Vagina (tissue), 2 donors: ENCODE data around the gene FSTL4. TPM values are rescaled to one million over a fixed set of nuclear protein-coding genes. Genes with fewer than 3 reads are reported as not detected.
"Not testable (repeated sequence)": the region's sequence is repeated elsewhere in the genome, so short reads cannot be mapped to it uniquely, and the experiment has no call there.

Source experiments
- DNase-seq, 2 donors: peaks; one replicate each; pipeline ENCODE4 v3.0.0-alpha.2; 2017; ENCODE audit errors: extremely low spot score in 2 of 2
- H3K27ac ChIP-seq: fragments of 200-600 bp; sonication (generic); one replicate; pipeline ENCODE4 v1.5.1; 2019
- H3K27me3 ChIP-seq: fragments of 200-600 bp; sonication (generic); one replicate; pipeline ENCODE4 v1.5.1; 2019
- H3K36me3 ChIP-seq, 2 donors: fragments of 200-600 bp; sonication (generic); one replicate each; pipeline ENCODE4 v1.5.1; 2017 to 2019
- H3K4me1 ChIP-seq: fragments of 200-600 bp; sonication (generic); one replicate; pipeline ENCODE4 v1.5.1; 2019
- H3K4me3 ChIP-seq, 2 donors: fragments of 200-600 bp; sonication (generic); 1 replicate in 1 of 2; 2 replicates in 1 of 2; pipeline ENCODE4 v1.5.1; 2016 to 2019
- H3K9me3 ChIP-seq: fragments of 200-600 bp; sonication (generic); one replicate; pipeline ENCODE4 v1.5.1; 2019
- CTCF ChIP-seq, 3 experiments: fragments of 450-650 bp in 2 of 3; fragments of 200-600 bp in 1 of 3; sonication (generic) in 1 of 3; IDR thresholded peaks; one replicate each; pipeline ENCODE4 v1.5.1; 2017 to 2019; ENCODE audit warnings: antibody characterized with exemption in 3 of 3, mild to moderate bottlenecking in 2 of 3, moderate library complexity in 2 of 3
- POLR2A ChIP-seq, 2 donors: fragments of 450-650 bp; IDR thresholded peaks; one replicate each; pipeline ENCODE4 v1.6.1; 2017; ENCODE audit warnings: antibody characterized with exemption in 2 of 2, mild to moderate bottlenecking in 2 of 2, moderate library complexity in 2 of 2
- POLR2AphosphoS5 ChIP-seq, 2 donors: sonication (generic); formaldehyde crosslinking; IDR thresholded peaks; one replicate each; pipeline ENCODE4 v1.9.0; 2017; ENCODE audit warnings: antibody characterized with exemption in 2 of 2, mild to moderate bottlenecking in 2 of 2, low read depth in 1 of 2; ENCODE audit not compliant: insufficient read depth in 1 of 2
- intact Hi-C: fragments of 100-400 bp; cut with DNase I; formaldehyde crosslinking; loops from one replicate; pipeline ENCODE4 v1.15.1; 2023
- total RNA-seq: library from RNA; depleted of rRNA; stranded (reverse); fragments of >200 nt; gene quantifications from one replicate; pipeline ENCODE4 v1.2.3, GENCODE V29; 2016

FSTL4 gene
- total RNA-seq, 1 donor from 2014 or later = 3.7 TPM

GRCh38 chr5:133451926-133452325 is 160.4 kb downstream of the FSTL4 start:
- no peak for DNase-seq
- peaks cover 18% of the 10 kb centered on the region for H3K4me1 ChIP-seq

GRCh38 chr5:133450286-133450685 is 162.1 kb downstream of the FSTL4 start:
- no peak for TF ChIP-seq POLR2AphosphoS5 (IDR thresholded peaks at IDR 0.05; ENCODE audit: insufficient read depth in 1 of 2, low read depth in 1 of 2)
- TF ChIP-seq POLR2A (IDR thresholded peaks at IDR 0.05) = no peak
- TF ChIP-seq CTCF (IDR thresholded peaks at IDR 0.05) = no peak
- Histone ChIP-seq H3K36me3 (no peaks in the 10 kb centered on the region), H3K9me3 (no peaks in the 10 kb centered on the region), H3K4me1 (peaks cover 5% of the 10 kb centered on the region), H3K27ac (no peak overlapping the region), H3K4me3 (no peak overlapping the region), H3K27me3 (no peaks in the 10 kb centered on the region)
- no peak for DNase-seq
- intact Hi-C loops = no loop called here

More at GRCh38 chr5:133451926-133452325, 160.4 kb downstream of the FSTL4 start:
- intact Hi-C loops = no loop called here
- no peaks in the 10 kb centered on the region for H3K27me3 ChIP-seq
- no peaks in the 10 kb centered on the region for H3K9me3 ChIP-seq
- H3K27ac ChIP-seq = no peak overlapping the region
- no peaks in the 10 kb centered on the region for H3K36me3 ChIP-seq
- no peak overlapping the region for H3K4me3 ChIP-seq
- no peak for TF ChIP-seq POLR2AphosphoS5 (IDR thresholded peaks at IDR 0.05; ENCODE audit: insufficient read depth in 1 of 2, low read depth in 1 of 2)
- no peak for TF ChIP-seq POLR2A (IDR thresholded peaks at IDR 0.05)
- TF ChIP-seq CTCF (IDR thresholded peaks at IDR 0.05) = no peak

GRCh38 chr5:133449181-133449580 is 163.2 kb downstream of the FSTL4 start:
- peaks cover 5% of the 10 kb centered on the region for H3K4me1 ChIP-seq
- H3K9me3 ChIP-seq = no peaks in the 10 kb centered on the region
- no peak overlapping the region for H3K27ac ChIP-seq
- no peak for TF ChIP-seq POLR2A (IDR thresholded peaks at IDR 0.05)
- no peak for TF ChIP-seq POLR2AphosphoS5 (IDR thresholded peaks at IDR 0.05; ENCODE audit: insufficient read depth in 1 of 2, low read depth in 1 of 2)
- no peak for TF ChIP-seq CTCF (IDR thresholded peaks at IDR 0.05)
- no peak for DNase-seq
- no peak overlapping the region for H3K4me3 ChIP-seq
- no peaks in the 10 kb centered on the region for H3K36me3 ChIP-seq
- intact Hi-C loops = no loop called here
- H3K27me3 ChIP-seq = no peaks in the 10 kb centered on the region

- DNase-seq = no peak
- Histone ChIP-seq H3K4me3 (no peak overlapping the region), H3K27ac (no peak overlapping the region), H3K36me3 (no peaks in the 10 kb centered on the region), H3K27me3 (no peaks in the 10 kb centered on the region), H3K9me3 (no peaks in the 10 kb centered on the region), H3K4me1 (no peaks in the 10 kb centered on the region)
- intact Hi-C loops = no loop called here
- TF ChIP-seq POLR2AphosphoS5 (IDR thresholded peaks at IDR 0.05; ENCODE audit: insufficient read depth in 1 of 2, low read depth in 1 of 2) = no peak
- TF ChIP-seq POLR2A (IDR thresholded peaks at IDR 0.05) = no peak
- no peak for TF ChIP-seq CTCF (IDR thresholded peaks at IDR 0.05)
These were observed 165.9 kb downstream of the FSTL4 start for GRCh38 chr5:133446440-133446839.

GRCh38 chr5:133445744-133446143 is 166.6 kb downstream of the FSTL4 start:
- Histone ChIP-seq H3K27me3 (no peaks in the 10 kb centered on the region), H3K27ac (no peak overlapping the region), H3K4me1 (no peaks in the 10 kb centered on the region), H3K36me3 (no peaks in the 10 kb centered on the region), H3K4me3 (no peak overlapping the region), H3K9me3 (no peaks in the 10 kb centered on the region)
- intact Hi-C loops = no loop called here
- DNase-seq = no peak
- no peak for TF ChIP-seq CTCF (IDR thresholded peaks at IDR 0.05)
- TF ChIP-seq POLR2A (IDR thresholded peaks at IDR 0.05) = no peak
- no peak for TF ChIP-seq POLR2AphosphoS5 (IDR thresholded peaks at IDR 0.05; ENCODE audit: insufficient read depth in 1 of 2, low read depth in 1 of 2)

- intact Hi-C loops, H3K4me1 ChIP-seq, H3K9me3 ChIP-seq, H3K36me3 ChIP-seq, H3K27me3 ChIP-seq, H3K27ac ChIP-seq, H3K4me3 ChIP-seq, DNase-seq: not testable (repeated sequence)
These were observed 167.1 kb downstream of the FSTL4 start for GRCh38 chr5:133445204-133445603.
